Left ventricle myocardium inferior (tissue), 1 donor: ENCODE measurements around the gene NTM. TPM values are rescaled to one million over a fixed set of nuclear protein-coding genes. Genes with fewer than 3 reads are reported as not detected.

ENCODE experiments used
- DNase-seq: peaks from one replicate; pipeline ENCODE4 v3.0.0-alpha.2; 2020
- H3K27ac ChIP-seq: fragments of 200-600 bp; replicated peaks from 2 replicates; pipeline ENCODE4 v1.8.0; 2021
- H3K27me3 ChIP-seq: fragments of 200-600 bp; 2 replicates; pipeline ENCODE4 v1.8.0; 2021; ENCODE audit warnings: low read depth
- H3K36me3 ChIP-seq: fragments of 200-600 bp; 2 replicates; pipeline ENCODE4 v1.8.0; 2021
- H3K4me1 ChIP-seq: fragments of 200-600 bp; 2 replicates; pipeline ENCODE4 v1.8.0; 2021
- H3K4me3 ChIP-seq: fragments of 200-600 bp; 2 replicates; pipeline ENCODE4 v1.8.0; 2021; ENCODE audit warnings: mild to moderate bottlenecking, moderate library complexity
- H3K9me3 ChIP-seq: fragments of 200-600 bp; replicated peaks from 2 replicates; pipeline ENCODE4 v1.8.0; 2021
- intact Hi-C: fragments of 100-400 bp; cut with micrococcal nuclease; formaldehyde crosslinking; loops from one replicate; pipeline ENCODE4 v1.11.0; 2022
- total RNA-seq: library from RNA; stranded (reverse); fragmentation: NEBNext Ultra II Directional; extraction: Animal tissue kit (Norgen Biotek cat#: 25700); gene quantifications from one replicate; pipeline ENCODE4 v1.2.1, GENCODE V29; 2021
- TF ChIP-seq, protein P1 (sequence below): fragments of 200-600 bp; IDR thresholded peaks from 2 replicates; pipeline ENCODE4 v1.8.0; 2021; ENCODE audit warnings: antibody characterized with exemption, mild to moderate bottlenecking, borderline replicate concordance
- donor health status: DM: no; HTN: yes; CAD: no; lungs with severe emphysema.

The NTM gene
- total RNA-seq, 1 donor from 2014 or later: 1.0 TPM

DNA sequence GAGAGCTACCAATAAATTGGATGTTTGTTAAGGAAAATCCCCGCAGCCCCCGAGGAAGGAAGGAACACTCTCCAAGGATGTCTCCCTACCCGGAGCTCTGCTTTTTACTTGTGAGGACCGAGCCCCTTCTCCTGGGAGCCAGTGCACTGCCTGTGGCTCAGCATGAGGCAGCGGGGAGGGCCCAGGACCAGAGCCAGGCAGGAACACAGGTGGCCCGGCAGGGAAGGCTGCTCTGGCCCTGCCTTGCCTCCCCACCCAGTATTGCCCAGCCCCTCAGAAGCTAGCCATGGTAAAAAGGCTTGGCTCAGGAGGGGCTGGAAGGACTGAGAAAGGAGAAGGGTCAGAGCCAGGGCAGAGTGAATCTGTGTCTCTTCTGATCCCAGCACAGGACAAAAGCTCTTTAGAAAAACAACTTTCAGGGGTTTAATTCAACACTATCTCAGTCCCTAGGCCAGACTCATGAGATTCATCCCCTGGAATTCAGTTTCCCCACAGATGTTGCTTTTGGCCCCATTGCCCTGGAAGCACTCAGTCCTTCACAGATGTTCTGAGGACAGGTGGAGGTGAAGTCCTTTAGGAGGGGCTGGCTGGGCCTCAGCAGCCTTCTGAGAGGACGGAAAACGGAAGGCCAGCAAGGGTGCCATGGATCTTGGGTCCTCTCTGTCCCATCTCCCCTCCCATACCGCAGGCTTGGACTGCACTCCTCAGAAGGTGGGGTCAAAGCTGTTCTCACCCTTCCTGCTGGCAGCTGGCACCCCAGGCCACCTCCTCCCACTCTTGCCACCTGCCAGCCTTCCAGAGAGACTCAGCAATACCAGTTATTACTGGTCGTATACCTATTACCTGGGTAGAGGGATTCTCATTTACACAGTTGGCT lies 318.9 kb downstream of the NTM start:
- H3K27me3 ChIP-seq: peaks cover 84% of the 10 kb centered on the region
- TF ChIP-seq, protein P1, sequence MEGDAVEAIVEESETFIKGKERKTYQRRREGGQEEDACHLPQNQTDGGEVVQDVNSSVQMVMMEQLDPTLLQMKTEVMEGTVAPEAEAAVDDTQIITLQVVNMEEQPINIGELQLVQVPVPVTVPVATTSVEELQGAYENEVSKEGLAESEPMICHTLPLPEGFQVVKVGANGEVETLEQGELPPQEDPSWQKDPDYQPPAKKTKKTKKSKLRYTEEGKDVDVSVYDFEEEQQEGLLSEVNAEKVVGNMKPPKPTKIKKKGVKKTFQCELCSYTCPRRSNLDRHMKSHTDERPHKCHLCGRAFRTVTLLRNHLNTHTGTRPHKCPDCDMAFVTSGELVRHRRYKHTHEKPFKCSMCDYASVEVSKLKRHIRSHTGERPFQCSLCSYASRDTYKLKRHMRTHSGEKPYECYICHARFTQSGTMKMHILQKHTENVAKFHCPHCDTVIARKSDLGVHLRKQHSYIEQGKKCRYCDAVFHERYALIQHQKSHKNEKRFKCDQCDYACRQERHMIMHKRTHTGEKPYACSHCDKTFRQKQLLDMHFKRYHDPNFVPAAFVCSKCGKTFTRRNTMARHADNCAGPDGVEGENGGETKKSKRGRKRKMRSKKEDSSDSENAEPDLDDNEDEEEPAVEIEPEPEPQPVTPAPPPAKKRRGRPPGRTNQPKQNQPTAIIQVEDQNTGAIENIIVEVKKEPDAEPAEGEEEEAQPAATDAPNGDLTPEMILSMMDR: no peak
- no peak for DNase-seq

DNA sequence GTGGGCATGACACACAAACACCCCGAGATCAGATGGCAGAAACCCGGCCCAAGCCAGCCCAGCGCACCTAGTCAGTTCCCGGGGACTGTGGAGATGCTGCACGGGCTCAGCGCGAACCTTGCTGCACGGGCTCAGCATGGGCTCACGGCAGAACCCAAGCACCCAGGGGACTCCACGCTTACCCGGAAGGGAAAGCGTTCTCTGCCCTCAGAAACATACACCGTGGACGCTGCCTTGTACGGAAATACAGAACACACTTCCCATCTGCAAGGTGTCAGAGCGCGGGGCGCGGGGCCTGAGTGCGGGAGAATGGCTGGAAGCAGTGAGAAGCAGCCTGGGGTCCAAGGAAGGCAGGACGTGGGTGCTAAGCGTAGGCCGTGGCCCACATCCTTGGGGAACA lies 319.9 kb downstream of the NTM start:
- Histone ChIP-seq H3K36me3 (no peaks in the 10 kb centered on the region), H3K27me3 (peaks cover 78% of the 10 kb centered on the region), H3K4me3 (no peak overlapping the region), H3K27ac (no peak overlapping the region), H3K4me1 (peaks cover 16% of the 10 kb centered on the region), H3K9me3 (no peaks in the 10 kb centered on the region)
- TF ChIP-seq, protein P1: no peak
- intact Hi-C loops: no loop called here
- DNase-seq: no peak

More for the DNA sequence above, 318.9 kb downstream of the NTM start:
- Histone ChIP-seq H3K9me3 (no peaks in the 10 kb centered on the region), H3K27ac (no peak overlapping the region), H3K4me3 (no peak overlapping the region), H3K36me3 (no peaks in the 10 kb centered on the region), H3K4me1 (peaks cover 8% of the 10 kb centered on the region)
- intact Hi-C loops: no loop called here

DNA sequence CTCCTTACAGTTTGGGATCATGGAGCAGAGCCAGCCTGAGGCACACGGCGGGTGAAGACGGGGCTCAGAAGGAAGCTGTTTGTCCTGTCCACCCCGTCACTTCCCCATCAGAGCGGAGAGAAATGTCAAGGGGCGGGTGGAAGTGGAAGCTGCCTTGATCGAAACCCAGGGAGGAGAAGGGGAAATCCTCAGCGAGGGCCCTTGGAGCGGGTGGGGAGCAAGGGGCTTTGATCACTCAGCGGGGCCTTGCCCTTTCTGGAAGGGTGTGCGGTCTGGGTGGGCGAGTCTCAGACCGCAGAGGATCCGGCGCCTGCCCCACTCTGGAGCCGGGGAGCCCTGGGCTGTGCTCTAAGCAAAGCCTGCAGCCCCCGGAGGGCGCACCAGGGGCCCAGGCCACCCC lies 320.4 kb downstream of the NTM start:
- Histone ChIP-seq H3K4me1 (peaks cover 18% of the 10 kb centered on the region), H3K36me3 (no peaks in the 10 kb centered on the region), H3K4me3 (no peak overlapping the region), H3K27ac (no peak overlapping the region), H3K27me3 (peaks cover 79% of the 10 kb centered on the region), H3K9me3 (no peaks in the 10 kb centered on the region)
- intact Hi-C loops: no loop called here
- TF ChIP-seq, protein P1: no peak
- DNase-seq: no peak

DNA sequence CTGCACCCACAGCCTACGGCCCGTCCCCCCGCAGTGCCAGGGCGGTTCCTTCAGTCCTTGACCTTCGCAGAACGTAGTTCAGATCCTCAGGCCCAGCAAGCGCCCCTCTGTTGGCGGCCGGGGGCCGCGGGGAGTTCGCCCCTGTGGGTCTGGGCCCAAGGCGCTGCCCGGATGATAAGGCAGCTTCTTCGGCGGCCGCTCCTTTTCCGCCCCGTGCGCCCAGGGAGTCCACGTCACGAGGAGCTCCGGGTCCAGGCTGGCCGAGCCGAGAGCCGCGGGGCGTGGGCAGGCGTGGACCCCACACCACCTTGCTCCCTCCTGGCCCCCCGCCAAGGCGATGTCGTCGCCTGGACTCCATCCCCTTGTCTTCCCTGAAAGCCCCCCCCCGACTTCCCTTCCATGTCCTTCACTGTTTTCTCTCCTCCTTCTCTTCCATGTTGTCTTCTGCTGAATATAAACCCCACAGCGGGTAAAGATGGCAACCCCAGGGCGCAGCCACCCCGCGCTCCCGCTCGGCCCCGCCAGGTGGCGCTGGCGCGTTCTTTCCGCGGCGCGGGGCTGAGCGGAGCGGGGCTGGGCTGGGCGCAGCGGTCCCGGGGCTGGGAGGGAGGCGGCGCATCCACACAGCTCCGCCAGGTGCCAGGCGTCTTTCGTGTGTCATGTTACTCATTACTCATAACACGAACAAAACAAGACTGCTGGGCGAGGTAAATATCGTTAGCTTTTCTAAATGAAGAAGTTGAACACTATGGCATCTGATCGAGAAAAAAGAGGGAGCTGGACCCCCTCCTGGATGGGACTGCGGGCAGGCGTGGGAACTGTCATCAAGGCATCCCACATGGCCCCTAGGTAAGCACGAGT lies 321.0 kb downstream of the NTM start:
- Histone ChIP-seq H3K36me3 (no peaks in the 10 kb centered on the region), H3K27ac (no peak overlapping the region), H3K4me1 (peaks cover 18% of the 10 kb centered on the region), H3K27me3 (peaks cover 85% of the 10 kb centered on the region), H3K9me3 (no peaks in the 10 kb centered on the region), H3K4me3 (no peak overlapping the region)
- intact Hi-C loops: no loop called here
- DNase-seq: no peak
- TF ChIP-seq, protein P1: peak; percentile 49

DNA sequence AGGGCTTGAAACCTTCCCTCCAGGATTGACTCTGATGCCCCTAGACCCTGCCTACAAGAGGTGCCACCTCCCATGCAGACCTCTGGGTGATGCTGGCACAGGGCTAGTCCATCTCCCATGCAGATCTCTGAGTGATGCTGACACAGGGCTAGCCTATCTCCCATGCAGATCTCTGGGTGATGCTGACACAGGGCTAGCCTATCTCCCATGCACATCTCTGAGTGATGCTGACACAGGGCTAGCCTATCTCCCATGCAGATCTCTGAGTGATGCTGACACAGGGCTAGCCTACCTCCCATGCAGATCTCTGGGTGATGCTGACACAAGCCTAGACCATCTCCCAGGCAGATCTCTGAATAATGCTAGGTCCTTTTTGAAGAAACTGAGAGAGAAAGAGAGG lies 321.7 kb downstream of the NTM start:
- Histone ChIP-seq H3K27me3 (peaks cover 85% of the 10 kb centered on the region), H3K36me3 (no peaks in the 10 kb centered on the region), H3K4me1 (peaks cover 18% of the 10 kb centered on the region), H3K9me3 (no peaks in the 10 kb centered on the region), H3K4me3 (no peak overlapping the region), H3K27ac (no peak overlapping the region)
- intact Hi-C loops: no loop called here
- no peak for DNase-seq
- TF ChIP-seq, protein P1: no peak
